NCI-H2029 (cell line): ENCODE results near the gene RCL1.
"Not testable (repeated sequence)": the region's sequence is repeated elsewhere in the genome, so short reads cannot be mapped to it uniquely, and the experiment has no call there.

Source experiments
- DNase-seq: peaks from one replicate; lab custom pipeline; 2025; lab: John Stamatoyannopoulos, UW

RCL1 gene, protein sequence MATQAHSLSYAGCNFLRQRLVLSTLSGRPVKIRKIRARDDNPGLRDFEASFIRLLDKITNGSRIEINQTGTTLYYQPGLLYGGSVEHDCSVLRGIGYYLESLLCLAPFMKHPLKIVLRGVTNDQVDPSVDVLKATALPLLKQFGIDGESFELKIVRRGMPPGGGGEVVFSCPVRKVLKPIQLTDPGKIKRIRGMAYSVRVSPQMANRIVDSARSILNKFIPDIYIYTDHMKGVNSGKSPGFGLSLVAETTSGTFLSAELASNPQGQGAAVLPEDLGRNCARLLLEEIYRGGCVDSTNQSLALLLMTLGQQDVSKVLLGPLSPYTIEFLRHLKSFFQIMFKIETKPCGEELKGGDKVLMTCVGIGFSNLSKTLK

DNA sequence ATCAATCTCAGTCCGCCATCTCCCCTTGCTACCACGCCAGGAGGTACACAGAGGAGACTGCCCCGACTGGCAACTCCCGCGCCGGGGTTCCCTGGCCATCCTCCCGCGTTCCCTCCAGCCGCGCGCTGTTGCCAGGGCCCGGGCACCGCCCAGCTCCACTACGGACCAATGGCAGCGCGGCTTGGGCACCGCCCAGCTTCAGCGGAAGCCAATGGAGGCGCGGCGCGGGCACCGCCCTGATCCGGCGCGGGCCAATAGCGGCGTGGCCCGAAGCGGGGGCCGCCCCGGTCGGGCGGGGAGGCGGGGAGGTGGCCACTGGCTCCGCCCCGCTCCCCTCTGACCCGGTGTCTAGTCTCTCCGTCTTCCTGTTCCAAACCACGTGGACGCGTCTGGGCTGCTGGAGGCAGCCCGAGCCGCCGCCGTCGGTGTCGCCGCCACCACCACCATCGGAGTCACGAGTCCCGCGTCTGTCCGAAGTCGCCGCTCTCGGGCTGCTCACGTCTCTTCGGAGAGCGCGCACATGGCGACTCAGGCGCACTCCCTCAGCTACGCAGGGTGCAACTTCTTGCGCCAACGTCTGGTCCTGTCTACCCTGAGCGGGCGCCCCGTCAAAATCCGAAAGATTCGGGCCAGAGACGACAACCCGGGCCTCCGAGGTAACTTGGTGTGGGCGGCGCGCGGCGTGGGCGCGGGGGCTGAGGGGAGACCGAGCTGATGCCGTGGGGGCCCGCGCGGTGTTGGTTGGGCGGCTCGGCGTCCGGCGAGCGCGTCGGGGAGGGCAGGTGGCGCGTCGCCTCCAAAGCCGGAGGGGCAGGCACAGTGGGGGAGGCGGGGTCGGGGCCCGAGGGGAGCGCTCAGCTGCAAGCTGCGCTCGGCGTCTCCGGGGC is at the start of gene RCL1:
TSS of gene RCL1 (plus strand) at position 373 of the 887 bp plus-strand sequence. CDS start at position 521, 148 bp downstream.
- peak; percentile 91 for DNase-seq

DNA sequence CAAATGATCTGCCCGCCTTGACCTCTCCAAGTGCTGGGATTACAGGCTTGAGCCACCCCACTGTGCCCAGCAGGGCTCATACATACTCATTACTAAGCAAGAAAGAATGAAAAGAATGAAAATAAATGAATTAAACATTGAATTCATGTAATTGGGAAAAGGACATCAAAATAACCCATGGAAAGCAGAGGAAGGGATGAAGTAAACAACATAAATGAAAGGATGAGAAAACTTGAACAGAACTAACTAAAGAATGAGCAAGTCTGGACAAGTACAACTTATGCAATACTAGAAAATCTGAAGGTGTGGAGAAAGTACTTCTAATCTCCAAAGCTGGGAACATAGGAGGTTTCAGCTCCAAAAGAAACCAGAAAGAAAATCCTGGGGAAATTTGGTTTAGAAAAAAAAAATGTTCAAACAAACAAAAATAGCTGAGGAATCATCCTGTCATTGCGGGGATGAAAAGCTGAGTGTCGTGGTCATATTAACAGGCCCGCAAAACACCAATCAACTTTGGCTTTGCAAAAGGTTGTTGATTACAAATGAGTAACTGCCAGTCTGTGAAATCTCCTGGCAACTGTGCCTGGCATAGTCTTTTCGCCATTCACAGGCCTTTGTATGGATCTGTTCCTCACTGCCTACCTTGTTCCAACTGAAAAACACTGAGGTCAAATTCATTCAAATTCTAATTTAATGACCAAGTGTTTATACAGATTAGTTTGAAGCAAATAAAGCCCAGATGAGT is 49.4 kb upstream of the RCL1 start:
- DNase-seq: no peak

DNA sequence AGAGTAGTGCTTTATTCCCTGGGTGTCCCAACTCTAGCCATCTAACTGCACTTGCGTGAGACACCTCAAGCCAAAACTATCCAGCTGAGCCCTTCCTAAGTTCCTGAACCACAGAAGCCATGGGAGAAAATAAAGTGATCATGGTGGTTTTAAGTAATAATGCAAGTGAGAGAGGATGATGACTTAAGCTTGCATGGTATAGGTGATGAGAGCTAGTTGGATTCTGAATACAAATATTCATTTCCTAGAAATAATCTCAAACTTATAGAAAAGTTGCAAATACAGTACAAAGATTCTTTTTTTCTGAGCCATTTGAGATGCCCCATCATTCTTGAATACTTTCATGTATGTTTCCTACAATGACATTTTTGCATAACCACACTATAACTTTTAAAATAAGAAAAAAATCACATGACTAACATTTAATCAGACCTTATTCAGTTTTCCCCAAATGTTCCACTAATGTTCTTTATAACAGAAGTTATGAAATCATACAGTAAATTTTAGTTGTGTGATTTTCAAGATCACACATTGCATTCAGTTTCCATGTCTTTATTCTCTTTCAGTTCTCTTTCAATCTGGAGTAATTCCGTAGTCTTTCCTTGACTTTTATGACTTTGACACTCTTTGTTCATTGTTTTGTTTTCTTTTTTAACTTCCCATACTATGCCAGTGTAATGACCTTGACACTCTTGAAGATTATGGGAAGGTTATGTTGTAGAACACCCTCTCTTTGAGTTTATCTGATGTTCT is 46.3 kb upstream of the RCL1 start:
- DNase-seq: no peak

DNA sequence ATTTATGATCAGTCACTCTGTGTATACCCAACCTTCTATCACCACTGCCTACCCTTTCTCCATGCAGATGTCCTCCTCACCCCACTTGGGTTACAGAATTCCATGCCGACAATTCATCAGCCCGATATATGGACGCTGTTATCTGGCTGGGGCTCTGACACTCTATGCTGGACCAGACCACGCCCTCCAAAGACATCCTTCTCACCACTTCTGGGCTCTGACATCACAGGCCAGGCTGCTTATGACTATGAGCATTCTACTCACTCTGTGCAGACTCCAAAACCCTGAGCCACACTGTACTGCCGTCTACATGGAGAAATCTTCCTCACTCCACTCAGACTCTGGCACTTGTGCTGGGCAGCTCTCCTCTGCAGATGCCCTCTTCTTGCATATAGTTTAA is 44.1 kb upstream of the RCL1 start:
- DNase-seq: no peak

DNA sequence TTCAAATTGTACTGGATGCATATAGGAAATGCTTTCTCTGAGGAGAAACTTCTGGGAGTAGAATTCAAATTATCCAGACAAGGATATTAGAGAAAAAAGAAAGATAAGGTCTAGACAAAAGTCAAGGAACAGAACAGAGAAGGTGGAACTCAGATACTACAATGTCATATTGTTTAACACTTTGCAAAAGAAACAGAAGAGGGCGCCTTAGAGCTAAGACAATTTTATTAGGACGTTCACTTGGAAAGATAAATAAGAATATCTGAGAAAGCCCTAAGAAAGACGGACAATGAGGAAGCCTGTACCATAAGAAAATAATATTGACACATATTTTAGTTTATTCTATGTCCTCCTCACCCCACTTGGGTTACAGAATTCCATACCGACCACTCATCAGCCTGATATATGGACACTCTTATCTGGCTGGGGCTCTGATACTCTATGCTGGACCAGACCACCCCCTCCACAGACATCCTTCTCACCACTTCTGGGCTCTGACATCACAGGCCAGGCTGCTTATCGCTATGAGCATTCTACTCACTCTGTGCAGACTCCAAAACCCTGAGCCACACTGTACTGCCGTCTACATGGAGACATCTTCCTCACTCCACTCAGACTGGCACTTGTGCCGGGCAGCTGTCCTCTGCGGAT is 42.6 kb upstream of the RCL1 start:
- no peak for DNase-seq

DNA sequence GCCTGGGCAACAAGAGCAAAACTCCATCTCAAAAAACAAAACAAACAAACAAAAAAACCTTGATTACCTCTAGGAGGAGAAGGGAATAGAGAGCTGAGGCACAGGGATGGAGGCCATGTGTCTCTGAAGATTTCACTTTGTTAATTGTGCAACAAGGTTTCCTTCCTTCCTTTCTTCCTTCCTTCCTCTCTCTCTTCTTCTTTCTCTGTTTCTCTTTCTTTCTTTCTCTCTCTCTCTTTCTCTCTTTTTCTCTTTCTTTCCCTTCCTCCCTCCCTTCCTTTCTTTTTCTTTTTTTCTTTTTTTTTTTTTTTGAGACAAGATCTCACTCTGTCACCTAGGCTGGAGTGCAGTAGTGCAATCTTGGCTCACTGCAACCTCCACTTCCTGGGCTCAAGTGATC is 38.2 kb upstream of the RCL1 start:
- DNase-seq: not testable (repeated sequence)

DNA sequence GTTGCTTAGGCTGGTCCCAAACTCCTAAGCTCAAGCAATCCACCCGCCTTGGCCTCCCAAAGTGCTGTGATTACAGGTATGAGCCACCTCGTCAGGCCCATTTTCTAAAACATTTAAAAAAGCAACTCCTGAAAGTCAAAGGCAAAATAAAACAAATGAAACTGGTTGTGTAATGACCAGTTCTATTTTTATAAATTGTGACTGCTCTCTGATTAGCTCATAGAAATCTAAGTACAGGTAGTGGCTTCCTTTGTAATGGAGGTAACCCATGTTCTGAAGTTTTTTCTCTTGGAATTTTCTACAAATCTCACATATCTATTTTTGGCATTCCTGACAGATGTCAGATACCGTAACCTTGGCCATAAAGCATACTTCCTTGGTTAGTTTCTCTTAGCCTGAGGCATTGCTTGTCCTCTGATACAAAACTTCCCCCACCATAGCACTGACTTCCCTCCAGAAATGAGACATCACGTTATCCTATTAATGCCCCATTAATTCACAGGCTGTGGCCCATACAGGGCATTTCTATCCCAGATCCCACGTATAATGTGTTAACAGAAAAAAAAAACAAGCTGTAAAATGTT is 37.6 kb upstream of the RCL1 start:
- no peak for DNase-seq

DNA sequence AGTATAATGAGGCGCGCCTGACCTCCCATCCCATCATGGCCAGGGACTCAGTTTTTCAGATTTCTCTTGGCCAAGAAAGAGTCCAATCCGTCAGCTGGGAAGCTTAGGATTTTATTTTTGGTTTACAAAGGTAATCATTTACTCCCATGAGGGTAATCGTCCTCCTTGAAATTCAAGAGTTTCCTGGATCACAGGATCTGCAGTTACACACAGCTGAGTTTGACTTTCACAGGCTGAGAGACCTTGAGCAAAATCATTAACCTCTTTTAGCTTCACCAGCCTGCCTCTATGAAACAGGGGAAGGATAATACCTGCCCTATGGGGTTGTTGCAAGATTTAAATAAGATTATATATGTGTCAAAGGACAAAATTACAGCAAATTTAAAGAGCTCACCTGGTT is 36.3 kb upstream of the RCL1 start:
- no peak for DNase-seq

DNA sequence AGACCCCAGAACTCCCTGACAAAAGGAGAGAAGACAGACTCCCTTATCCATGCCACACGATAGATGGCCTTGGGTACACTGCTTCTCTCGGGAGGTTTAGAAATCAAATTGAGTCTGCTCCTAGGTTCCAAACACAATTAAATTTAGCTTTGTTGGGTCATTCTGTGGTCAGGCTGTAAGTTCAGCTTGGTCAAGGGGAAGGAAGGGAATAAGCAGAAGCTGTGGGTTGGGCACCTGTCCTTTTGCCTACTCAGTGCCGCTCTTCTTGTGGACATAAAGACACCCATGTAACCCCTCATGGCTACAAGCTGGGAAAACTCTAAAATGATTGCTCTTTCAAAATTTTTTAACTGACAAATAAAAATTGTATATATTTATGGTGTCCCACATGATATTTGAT is 32.6 kb upstream of the RCL1 start:
- no peak for DNase-seq

DNA sequence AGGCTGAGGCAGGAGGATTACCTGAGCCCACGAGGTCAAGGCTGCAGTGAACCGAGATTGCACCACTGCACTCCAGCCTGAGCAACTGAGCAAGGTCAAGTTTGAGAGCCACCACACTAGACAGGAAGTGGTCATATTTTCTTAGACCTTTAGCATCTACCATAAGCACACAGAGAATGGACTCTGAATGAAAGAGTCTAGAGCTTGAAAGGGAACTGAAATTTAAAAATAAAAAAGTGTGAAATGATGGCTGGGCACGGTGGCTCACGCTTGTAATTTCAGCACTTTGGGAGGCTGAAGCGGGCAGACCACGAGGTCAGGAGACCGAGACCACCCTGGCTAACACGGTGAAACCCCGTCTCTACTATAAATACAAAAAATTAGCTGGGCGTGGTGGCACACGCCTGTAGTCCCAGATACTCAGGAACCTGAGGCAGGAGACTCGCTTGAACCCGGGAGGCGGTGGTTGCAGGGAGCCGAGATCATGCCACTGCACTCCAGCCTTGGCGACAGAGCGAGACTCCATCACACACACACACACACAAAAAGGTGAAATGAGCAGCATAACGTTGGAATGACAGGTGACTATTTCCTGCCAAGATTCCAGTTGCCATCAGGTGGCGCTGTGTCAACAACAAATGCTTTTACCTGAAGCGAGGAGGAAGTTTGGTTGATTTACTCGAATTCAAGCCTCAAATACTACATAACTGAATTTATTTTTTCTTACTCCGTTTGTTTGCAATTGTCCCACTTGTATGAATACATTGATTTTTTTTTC is 30.4 kb upstream of the RCL1 start:
- DNase-seq: peak; percentile 29

DNA sequence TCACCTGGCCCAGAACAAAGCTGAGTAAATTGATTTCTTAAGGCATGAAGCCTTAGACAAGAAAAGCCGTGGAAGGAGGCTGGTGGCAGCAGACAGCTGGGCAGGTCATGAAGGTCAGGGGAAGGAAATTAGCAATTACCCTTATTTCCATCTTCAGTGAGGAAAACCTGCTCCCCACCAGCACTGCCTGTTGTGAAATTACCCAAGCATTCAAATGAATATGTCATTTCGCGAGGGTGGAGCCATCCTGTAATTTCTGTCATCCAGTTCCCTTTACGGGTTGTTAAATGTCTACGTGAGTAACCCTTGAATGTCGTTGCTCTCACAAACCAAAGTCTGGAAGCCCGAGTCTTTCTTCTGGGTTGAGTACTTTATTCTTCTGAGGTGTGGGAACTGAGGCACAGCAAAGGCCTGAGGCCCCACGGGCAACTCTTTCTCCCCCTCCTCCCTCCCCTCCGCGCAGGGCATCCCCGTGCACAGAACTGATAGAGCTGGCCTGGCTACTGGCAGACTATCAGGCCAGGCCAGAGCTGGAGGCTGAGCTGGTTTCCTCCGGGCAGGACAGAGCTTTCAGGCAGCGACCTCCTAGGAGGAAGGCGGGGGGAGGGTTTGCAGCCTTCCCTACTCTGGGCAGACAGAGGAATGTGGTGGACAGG is 29.7 kb upstream of the RCL1 start:
- DNase-seq: no peak

DNA sequence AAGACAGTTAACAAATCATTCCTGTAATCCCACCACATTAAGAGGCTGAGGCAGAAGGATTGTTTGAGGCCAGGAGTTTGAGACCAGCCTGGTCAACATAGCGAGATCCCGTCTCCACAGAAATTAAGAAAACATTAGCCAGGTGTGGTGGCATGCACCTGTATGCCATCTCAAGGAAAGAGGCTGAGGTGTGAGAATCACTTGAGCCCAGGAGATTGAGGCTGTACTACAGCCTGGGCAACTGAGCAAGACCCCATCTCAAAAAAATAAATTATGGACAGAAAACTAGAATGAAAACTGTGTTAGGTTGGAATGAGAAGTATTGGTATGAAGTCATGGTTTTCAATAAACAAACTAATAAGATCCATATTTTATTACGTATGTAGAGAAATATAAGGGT is 28.7 kb upstream of the RCL1 start:
- DNase-seq: no peak

DNA sequence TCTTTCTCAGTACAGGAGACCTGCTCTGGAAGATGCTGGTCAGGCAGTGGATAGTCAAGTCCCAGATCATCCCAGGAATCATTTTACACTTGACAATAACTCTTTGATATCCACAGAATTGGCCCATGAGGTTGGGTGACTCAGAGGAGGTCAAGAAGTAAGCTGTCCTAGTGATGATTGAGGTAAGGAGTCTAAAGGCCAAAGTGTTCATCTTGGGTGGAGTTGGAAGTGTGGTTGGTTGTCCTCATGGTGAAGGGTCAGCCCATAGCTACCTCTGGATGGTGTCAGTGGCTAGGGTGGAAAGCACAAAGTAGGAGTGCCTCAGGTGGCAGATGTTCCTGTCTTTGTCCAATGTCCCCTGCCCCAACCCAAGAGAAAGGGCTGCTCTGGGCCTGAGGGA is 24.1 kb upstream of the RCL1 start:
- no peak for DNase-seq

DNA sequence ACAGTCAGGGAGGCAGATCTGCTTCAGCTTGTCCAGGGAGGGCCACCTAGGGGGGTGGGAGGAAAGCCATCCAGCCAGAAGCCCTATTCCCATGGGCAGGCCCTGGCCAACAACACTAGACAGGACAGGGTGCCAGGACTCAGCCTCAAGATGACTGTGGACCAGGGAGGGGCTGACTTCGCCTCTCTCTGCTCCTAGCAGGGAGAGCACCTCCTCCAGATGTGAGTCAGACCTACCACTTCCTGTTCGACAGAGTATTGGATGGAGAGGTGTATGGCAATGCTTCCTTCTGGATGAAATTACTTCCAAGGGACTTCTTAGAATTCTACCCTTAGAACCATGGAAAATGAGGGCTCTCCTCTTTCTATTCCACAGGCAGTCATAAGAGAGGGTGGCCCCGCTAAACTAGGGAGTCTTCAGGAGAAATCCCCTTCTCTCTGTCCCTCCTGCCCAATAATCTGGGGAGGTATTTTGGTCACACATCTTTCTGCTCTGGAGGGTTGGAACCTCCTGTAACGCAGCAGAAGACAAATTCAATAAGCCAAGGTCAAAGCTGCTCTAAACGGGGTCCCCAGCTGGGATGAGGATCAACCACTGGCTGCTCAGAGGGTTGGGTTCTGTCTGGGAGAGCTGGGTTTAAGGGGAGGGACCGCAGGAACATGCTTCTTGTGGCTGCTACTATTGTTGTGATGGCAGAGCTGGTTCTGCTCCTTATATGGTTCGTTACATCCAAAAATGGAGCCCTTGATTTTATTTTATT is 23.2 kb upstream of the RCL1 start:
- DNase-seq: no peak

DNA sequence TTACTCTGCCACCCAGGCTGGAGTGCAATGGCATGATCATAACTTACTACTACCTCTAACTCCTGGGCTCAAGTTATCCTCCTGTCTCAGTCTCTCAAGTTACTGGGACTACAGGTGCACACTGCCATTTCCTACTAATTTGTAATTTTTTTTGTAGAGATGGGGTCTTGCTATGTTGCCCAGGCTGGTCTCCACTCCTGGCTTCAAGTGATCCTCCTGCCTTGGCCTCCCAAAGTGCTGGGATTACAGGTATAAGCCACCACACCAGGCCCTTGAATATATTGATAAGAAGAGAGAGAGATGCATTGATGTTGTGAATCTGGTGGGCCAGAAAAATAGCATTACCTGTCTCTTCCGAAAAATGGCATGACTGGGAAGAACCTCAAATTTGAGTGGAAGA is 21.0 kb upstream of the RCL1 start:
- DNase-seq: no peak

DNA sequence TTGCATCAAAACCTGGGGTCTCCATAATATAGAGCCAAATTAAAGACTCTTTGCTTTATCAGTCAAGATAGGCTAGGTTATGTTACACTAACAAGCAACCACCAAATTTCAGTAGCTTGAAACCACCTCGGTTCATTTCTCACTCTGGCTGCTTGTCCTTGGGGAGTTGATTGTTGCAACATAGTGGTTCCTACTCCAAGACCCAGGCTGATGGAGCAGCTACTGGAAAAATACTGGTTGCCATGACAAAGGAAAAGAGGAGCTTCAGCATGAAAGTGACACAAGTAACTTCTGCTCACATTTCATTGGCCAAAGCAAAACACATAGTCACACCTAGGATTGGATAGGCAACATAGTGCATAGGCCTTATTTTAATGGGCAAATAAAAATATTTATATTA is 18.5 kb upstream of the RCL1 start:
- no peak for DNase-seq

DNA sequence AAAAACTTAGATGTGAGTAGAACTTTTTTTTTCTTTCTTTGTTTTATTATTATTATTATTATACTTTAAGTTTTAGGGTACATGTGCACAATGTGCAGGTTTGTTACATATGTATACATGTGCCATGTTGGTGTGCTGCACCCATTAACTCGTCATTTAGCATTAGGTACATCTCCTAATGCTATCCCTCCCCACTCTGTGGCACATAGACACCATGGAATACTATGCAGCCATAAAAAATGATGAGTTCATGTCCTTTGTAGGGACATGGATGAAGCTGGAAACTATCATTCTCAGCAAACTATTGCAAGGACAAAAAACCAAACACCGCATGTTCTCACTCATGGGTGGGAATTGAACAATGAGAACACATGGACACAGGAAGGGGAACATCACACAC is 17.8 kb upstream of the RCL1 start:
- not testable (repeated sequence) for DNase-seq

DNA sequence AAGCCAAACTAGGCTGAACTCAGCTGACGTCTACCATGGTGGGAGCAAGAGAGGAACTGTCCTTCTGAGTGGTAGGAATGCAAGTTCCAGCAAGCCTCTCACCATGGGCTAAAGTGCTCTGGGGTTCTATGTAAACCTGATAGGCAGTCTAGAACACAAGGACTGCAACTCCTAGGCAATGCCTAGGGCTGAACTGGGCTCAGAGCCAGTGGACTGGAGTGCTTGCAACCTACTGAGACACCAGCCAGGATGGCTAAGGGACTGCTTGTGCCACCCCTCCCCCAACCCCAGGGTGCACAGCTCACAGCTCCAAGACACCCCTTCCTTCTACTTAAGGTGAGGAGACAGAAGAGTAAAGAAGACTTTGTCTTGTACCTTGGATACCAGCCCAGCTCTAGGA is 12.1 kb upstream of the RCL1 start:
- no peak for DNase-seq

DNA sequence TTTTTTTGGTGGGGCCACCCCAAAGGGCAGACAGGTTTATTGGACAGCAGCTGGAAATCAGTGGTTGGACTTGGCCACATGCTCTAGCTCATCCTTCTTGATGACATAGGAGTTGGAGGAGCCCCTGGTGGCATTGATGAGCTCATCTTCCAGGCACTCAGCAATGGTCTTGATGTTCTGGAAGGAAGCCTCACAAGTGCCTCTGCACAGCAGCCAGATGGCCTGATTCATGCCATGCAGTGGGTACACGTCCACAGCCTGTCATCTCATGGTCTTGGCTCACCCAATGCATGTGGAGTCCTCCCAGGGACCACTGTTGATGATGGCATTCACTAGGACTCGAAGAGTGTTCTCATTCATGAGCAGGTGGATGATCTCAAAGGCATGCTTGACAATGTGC is 11.3 kb upstream of the RCL1 start:
- DNase-seq: no peak
